GM21619 (cell line): ENCODE measurements around the gene ZBTB7C.

ENCODE experiments used
- ATAC-seq: cut with Tn5 transposase; IDR thresholded peaks from one replicate; pipeline ENCODE4 v1.9.1; 2021; ENCODE audit not compliant: unreplicated experiment

Gene ZBTB7C

DNA sequence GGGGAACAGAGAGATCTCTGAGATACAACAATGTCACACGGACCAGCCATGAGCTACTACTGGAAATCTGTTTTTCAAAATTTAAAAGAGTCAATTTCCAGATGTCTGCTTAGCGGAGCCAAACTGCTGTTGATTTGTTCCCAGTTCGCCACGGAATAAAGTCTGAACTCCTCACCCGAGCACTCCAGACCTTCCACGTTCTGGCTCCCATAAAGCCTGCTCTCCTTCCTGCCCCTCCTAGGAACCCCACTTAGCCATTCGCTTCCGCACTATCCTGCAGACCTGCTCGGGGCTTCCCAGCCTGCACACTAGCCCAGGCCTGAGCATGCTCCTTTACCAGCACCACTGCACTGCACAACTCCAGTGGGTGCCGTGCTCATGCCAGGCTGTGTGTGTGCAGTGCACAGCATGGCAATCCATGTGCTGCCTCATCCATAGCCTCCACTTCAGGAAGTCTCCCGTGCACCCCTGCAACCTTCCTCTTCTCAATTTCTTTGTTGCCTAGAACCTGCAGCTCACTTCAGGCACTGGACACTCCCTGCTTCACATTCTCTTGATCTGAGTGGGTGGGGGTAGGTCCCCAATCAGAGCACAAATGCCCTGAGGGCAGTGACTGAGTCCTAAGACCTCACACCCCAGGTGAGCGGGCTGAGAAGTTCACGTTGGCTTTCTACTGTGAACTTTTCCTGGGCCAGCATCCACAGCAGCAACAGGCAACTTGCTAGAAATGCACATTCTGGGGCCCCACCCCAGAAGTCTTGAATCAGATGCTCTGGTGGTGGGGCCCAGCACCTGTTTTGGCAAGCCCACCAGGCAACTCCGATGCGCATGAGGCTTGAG lies 53.7 kb downstream of the ZBTB7C start:
- no peak for ATAC-seq

DNA sequence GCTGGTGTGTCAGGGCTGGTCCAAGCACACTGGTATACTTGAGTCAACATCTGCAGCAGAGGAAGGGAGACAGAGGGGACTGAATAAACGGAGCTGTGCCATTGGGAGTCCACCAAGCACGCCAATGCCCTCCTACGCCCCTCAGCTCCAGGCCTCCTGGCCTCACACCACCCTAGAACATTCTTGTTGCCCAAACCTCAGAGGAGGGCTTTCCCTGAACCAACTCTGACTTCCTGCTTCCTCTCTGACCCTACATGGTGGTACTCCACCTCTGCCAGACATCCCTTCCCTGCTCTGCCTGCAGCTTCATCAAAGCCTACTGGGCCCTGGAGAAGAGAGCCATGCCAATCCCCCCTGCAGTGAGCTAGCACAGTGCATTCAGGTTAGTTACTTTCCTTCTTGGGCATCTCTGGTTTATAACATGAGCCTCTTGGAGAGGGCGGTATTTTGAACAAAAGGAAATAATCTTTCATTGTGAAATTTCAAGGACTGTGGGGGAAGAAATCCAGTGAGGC lies 54.4 kb downstream of the ZBTB7C start:
- ATAC-seq = no peak

DNA sequence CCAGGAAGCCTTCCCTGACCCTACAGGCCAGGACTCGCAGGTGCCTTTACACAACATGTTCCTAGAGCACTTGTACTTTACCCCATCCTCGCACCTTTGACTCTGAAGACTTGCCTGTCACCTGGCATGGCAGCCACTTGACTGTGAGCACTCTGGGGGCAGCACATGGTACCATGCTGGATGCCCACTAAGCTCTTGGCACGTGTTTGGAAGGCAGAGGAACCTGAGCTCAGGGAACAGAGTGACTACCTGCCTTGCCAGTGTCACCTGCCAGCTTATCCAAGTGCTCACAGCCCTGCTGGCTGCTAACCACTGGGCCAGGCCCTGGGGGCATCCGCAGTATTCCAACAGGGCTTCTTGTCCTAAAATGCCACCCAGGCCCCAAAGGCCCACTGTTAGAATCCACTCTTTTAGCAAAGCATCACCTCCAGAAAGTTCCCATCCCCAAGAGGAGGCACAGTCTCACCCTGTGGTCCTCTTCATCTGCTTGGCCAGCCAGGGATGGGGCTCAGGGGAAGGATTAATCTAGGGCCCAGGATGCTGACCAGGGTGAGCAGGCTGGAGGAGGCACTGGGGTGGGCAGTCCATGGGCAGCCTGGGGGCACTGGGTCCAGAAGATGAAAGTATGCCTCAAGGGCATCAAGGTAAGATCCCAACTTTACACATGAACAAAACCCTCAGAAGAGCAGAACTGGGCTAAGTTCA lies 57.0 kb downstream of the ZBTB7C start:
- ATAC-seq = no peak

DNA sequence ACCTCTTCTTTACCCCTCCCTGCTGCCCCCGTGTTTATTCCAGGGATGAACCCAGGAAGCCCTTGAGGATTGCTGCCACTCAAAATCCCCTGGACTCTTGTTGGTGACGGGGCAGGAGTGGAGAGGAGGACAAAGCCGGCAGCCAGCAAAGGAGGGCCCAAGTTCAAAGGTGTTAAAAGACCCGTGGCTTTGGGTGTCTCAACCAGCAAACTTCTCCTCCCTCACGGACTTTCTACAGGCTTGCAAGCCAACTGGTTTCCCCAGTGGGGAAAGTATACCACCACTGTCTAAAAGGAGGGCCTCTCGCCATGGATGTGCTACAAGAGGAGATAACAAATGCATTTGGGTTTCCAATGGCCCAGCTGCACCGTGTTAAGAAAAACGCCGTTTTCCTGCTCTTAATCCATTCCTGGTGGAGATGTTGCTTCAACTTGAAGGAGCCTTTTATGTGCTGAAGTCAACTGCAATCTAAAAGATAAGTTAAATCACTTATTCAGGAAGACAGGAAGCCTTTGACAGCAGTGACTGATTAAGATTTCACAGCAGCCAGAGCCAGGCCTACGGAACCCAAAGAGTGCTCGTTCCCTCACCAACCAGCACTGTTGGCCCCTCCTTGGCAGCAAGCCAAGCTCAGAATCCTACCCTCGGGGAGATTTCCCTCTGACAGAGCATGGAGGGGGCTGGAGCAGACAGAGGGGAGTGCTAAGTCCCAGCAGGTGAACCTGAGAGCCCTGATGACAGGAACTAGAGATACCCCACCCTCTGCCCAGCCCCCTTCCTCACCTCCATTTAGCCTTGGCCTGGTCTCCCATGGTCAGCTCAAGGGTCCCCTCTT lies 57.8 kb downstream of the ZBTB7C start:
- ATAC-seq = no peak

DNA sequence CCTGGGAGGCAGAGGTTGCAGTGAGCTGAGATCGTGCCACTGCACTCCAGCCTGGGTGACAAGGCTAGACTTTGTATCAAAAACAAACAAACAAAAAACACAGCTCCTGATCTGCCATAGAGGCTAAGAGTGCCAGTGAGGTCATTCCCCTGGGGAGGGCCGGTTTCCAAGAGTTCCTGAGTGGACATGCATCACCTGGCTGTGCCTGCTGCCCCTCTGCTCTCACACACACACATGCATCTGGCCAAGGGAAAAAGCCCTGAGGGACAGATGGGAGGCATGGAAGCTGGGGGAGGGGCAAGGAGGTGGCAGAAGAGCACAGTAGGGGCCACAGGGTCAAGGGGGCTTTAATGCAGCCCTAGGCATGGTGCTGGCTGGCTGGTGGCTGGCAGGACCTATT lies 60.4 kb downstream of the ZBTB7C start:
- no peak for ATAC-seq

DNA sequence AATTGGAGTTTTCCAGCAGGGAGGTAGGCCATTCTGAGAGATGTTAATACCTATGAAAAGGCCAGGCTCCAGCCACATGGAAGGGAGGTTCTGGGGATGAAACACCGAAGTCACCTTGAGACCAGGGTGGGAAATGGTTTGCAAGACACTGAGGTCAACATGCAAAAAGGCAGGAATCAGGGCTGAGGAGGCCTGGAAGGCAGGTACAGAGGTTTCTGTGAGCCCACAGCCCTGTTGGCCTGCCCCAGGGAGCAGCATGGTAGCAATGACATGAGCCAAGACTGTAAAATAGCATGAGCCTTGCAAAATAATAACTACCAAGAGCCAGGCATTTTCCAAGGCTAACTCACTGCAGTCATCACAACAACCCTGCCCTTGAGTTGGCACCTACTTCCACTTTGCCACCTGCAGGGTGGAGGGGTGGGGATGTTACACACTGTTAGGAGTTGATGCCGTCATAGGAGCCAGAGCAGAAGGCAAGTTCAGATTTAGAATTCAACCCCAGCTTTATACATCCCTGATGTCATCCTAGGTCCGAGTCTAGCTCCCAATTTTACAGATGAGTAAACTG lies 61.3 kb downstream of the ZBTB7C start:
- ATAC-seq = no peak

DNA sequence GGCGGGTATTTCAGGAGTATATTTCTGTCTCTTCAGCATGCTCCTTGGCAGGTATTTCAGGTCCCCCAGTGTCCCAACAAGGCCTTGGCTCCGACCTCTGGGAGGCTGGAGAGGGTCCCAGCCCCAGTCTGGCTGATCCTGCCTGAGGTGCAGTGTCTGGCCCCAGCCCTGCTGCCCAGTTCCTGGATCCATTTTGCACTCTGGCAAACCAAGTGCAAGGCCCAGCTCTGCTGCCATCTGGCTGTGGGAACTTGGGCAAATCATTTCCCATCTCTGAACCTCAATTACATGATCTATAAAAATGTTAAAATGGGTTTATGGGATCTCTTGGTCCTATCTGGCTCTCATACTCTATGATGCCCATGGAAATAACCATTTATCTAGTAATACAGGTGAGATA lies 63.6 kb downstream of the ZBTB7C start:
- ATAC-seq = no peak

DNA sequence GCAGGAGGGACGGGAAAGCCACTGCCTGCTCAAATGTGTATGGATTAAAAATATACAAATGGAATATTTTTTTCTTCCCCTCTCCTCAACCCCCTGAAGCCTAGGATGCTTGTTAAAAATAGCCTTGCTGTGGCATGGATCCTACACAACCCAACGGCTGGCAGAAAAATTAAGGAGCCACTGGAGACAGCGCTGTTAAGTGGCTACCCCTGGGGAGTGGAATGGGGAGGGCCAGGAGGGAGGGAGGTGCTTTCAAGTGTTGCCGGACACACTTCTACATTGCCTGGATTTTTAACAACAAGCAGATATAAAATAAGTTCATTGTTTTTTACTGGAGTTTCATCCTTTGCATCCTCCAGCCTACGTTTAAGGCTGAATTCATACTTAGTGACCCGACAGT lies 66.6 kb downstream of the ZBTB7C start:
- no peak for ATAC-seq

DNA sequence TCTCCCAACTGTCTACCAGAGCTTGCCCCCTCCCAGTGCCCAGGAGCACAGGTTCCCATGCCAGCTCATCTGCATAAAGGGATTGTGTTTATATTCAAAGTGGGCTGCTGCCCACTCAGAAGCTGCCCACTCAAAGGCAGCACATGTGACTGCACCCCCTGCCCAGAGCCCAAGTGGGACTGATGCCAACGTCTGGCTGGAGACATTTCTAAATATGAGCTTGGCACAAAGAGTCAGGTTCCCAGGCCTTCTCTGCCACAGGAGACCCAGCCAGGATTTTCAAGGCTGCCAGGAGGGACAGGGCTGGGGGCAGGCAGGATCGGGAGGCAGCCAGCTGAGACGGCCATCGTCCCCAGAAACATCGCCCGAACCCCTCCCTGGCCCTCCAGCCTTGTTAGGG lies 67.1 kb downstream of the ZBTB7C start:
- ATAC-seq = no peak

DNA sequence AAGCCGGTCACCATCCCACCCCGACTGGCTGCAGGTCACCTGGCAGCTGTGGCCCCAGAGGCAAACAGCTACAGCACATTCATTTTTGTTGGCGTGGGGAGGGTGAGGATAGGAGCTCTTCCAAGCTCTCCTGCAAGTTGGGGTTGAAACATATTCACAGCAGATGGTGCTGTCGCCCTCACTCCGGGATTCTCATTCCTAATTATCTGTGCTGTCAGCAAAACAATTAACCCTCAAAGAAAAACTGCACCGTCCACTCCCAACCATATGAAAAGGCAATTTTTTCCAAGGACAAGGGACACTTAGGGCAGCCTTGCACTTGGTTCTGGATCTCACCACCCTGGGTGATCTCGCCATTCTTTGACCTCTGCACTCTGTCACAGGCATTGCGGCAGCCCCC lies 68.6 kb downstream of the ZBTB7C start:
- ATAC-seq = no peak

DNA sequence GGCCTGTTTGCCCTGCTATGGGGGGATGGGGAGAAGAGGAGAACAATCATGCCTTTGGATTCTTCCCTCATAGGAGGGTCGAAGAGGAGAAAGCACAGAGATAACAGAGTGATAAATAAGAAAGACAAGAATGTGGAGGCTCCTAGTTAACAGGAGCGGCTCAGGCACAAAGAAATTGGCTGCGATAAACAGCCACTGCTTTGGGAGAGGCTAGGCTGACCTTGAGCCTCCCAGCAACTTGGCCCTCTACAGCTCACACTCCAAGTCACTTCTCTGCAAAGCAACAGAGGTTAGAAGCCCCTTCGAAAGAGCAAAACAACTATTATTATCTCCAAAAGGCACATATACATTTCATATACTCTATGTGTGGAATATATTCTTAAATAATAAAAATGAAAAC lies 69.5 kb downstream of the ZBTB7C start:
- ATAC-seq = no peak

DNA sequence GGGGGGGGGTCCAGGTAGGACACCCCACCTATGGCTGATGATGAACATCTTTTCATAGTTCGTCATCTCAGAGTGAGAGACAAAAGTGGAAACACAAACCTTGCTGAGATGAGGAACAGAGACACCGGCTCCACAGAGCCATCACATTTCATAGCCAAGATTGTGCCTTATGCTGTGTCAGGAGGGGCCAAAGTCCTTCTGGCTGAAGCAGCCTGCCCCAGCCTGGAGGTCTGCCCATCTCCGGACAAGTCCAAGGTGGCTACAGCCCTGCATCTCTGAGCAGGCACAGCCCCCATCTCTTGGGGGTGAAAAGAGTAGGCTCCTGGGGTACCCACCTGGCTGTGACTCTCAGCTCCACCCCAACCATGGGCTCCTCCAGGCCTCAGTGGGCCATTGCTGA lies 70.3 kb downstream of the ZBTB7C start:
- ATAC-seq = no peak

DNA sequence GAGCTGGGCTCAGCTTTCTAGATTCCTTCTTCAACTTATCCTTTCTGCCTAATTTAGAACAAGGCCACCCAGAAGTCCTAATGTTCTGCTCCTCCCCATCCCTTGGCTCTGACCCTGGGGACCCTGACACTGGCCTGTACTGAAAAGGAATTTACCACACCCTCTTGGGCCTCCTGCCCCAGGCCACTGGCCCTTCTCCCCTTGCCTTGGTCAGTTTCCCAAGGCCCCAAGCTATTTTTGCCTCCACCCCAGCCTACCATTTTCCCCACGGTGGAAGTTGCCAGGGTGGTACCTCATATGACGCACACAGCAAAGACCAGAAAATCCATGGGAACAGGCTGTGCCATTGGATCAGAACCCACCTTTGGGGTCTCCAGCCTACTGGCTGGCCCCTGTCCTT lies 72.1 kb downstream of the ZBTB7C start:
- ATAC-seq = no peak

DNA sequence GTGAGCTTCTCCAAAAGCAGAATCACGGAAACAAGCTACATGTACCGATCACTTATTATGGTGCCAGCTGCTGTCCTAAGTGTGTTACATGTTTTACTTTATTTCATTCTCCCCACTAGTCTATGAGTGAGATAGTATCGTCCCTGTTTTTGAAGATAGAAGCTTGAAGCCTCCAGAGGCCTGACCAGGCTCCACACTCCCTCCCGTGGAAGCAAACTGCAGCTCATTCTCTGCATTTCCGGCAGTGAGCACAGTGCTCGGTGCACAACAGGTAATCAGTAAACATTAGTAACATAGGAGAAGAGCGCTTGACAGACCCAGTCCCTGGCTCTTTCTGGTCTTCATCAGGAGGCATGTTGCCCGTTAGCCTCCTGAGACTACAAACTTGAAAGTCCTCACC lies 72.9 kb downstream of the ZBTB7C start:
- ATAC-seq = no peak

DNA sequence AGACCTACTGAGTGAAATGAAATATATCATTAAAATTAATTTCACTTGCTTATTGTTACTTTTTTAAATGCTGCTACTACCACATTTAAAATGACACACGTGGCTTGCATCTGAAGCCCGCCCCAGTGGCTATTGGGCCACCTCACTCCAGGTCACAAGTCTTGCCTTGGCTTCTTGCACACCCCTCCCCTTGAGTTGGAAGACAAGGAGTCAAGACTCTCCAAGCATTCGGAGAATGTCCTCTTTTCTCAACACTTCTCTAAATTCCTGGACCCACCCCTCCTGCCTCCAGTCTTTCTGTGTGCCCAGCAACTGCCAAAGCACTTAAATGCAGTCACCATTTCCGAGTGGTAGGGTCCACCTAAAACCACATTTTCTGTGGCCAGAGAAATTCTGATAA lies 73.4 kb downstream of the ZBTB7C start:
- ATAC-seq = no peak

DNA sequence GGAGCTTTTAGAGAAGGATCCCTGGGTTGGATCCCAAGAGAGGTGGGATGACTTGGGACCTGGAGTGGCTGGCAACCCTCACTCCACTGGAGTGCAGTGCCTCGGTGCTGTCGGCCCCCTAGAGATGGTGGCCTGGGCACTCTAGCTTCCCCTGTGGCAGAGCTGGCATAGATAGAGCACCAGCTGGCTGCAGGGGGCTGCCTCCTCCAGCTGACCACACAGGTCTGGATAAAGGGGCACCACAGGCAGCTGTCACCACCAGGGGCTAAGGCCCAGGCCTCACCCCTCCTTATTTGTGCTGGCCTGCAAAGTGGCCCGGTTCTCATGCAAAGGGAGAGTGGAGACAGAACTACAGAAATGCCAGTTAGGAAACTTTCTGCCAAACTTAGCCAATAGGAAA lies 74.3 kb downstream of the ZBTB7C start:
- no peak for ATAC-seq

DNA sequence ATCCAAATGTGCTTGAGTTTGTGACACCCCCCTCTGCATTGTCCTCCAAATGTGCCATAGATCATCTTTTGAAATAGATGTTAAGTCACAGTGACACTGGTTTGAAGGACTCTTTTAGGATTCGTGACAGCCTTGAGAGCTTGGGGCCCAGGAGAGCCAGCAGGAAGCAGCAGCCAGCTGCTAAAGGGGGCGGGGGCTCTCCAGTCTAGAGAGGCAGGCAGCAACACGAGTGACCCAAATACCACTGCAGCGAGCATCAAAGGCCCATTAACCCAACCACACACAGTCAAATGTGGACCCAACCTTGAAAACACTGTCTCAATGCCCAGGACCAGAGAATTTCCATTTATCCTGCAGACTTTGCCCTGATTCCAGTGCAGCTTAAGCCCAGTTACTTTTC lies 75.6 kb downstream of the ZBTB7C start:
- ATAC-seq = no peak

DNA sequence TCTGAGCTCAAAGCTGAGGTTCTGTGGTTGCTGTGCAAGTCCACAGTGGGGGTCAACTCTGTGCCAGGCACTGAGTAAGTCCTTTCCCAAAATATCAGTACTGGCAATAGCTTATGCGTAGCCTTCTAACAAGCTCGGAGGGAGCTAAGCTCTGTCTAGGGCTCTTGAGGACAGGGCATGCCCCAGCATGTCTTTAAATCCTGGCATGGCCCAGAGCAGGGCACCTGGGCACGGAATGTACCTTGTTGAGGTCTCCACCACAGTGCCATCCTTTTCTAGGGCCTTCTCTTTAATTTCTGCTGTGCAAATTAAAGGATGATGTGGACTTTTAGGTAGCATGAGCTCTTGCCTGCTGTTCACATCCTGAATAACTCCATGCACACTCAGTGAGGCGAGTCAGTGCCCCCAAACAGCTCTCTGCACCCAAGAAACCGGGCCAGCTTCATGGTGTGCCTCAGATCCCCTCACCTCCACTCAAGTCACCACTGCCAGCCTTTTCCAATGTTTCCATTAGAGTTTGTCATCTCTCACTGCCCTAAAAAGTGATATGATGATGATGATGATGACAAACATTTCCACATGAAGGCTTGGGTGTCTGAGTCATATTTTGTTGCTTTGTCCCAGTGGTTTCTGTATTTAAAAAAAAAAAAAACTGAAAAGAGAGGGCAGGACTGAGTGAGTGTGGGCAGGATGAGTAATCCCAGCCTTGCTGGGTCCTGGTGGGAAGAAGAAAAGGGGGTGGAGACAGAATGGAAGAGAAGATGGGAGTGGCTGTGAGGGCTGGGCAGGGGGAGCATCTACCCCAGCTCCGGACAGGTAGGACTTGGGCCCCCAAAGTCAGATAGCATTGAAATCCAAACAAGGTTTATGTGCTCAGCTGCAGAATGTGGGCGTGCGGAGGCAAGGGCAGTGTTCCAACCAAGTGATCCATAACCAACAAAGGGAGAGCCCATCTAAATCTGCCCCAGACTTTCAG lies 78.9 kb downstream of the ZBTB7C start:
- ATAC-seq = no peak

DNA sequence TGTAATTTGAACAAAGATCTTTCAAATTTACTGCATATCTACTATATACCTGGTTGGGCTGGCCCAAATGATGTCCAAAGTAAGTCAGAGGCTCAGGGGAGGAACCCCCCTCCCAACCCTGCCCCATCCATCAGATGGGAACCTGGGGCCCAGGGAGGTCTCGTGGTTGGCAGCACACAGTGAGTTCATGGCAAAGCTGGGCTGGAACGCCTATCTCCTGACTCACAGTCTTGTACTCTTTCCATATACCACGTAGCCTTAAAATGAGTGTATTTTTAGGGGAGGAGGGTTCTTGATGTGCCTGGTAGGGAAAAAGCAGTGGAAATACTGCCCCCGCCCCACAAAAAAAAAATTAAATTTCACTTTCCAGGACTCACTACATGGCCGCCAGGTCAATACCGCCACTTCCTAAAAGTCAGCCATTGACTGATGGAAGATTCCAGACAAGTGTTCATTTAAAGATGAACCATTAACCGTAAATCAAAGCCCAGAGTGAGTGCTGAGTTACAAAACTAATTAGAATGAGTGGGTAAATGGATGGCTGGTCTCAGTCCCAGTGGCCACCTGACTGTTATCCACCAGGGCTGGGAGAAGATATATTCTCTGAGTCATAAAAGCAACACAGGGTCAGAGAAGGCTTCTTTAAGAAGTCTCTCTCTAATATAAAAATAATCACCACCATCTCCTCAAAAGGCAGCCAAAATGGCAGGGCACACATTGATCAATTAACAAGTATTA lies 80.5 kb downstream of the ZBTB7C start:
- ATAC-seq = no peak
